Body of pancreas (tissue), 4 donors: ENCODE results near the gene BAG5.
A peak's percentile ranks its signal among the peaks of the same experiment; 100 is the strongest.

Experiments
- CTCF ChIP-seq, 7 experiments: fragments of 450-650 bp in 4 of 7; fragments of 200-600 bp in 3 of 7; sonication (generic) in 3 of 7; IDR thresholded peaks; one replicate each; pipeline ENCODE4 v1.5.1; 2016 to 2019; ENCODE audit warnings: antibody characterized with exemption in 7 of 7
- POLR2A ChIP-seq, 3 donors: fragments of 450-650 bp; IDR thresholded peaks; one replicate each; pipeline ENCODE4 v1.6.1; 2016; ENCODE audit warnings: antibody characterized with exemption in 3 of 3, mild to moderate bottlenecking in 2 of 3

- TF ChIP-seq CTCF (IDR thresholded peaks at IDR 0.05) (peak; percentile 27 to 80 (median 68)), POLR2A (IDR thresholded peaks at IDR 0.05) (peak; percentile 62 to 80 (median 75))
These were observed 41.6 kb downstream of the BAG5 start for GRCh38 chr14:103520657-103521437.
